Adrenal gland (tissue), 5 donors: ENCODE results near the gene RGS9.

Experiments used
- POLR2A ChIP-seq, 2 donors: fragments of 450-650 bp; IDR thresholded peaks; one replicate each; pipeline ENCODE4 v1.6.1; 2017; ENCODE audit warnings: antibody characterized with exemption in 2 of 2, mild to moderate bottlenecking in 2 of 2, moderate library complexity in 1 of 2
- TF ChIP-seq, protein P1 (sequence below), 6 experiments: fragments of 450-650 bp in 4 of 6; fragments of 200-600 bp in 2 of 6; sonication (generic) in 1 of 6; IDR thresholded peaks; 1 replicate in 5 of 6; 2 replicates in 1 of 6; pipeline versions ENCODE4 v1.5.1 to v1.8.0; 2016 to 2021; ENCODE audit warnings: antibody characterized with exemption in 6 of 6, mild to moderate bottlenecking in 2 of 6, moderate library complexity in 1 of 6
- donor health status: DM: no; HTN: no; CAD: no.

DNA sequence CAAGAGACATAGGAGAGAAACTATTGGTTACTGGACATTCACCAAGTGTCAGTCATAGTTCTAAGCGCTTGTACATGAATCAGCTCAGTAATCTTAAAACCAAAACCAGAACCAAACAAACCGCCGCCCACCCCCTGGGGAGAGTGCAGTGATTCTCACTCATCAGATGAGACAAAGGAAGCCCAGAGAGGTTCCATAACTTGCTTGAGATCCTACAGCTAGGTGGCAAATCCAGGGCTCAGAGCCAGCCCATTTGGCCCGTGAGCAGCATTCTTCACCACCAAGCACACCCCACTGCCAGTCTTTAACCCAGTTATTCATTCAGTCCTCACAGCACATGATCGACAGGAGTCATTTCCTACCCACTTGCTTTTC is 37.2 kb upstream of the RGS9 start:
- TF ChIP-seq, protein P1, sequence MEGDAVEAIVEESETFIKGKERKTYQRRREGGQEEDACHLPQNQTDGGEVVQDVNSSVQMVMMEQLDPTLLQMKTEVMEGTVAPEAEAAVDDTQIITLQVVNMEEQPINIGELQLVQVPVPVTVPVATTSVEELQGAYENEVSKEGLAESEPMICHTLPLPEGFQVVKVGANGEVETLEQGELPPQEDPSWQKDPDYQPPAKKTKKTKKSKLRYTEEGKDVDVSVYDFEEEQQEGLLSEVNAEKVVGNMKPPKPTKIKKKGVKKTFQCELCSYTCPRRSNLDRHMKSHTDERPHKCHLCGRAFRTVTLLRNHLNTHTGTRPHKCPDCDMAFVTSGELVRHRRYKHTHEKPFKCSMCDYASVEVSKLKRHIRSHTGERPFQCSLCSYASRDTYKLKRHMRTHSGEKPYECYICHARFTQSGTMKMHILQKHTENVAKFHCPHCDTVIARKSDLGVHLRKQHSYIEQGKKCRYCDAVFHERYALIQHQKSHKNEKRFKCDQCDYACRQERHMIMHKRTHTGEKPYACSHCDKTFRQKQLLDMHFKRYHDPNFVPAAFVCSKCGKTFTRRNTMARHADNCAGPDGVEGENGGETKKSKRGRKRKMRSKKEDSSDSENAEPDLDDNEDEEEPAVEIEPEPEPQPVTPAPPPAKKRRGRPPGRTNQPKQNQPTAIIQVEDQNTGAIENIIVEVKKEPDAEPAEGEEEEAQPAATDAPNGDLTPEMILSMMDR (IDR thresholded peaks at IDR 0.05), result no peak
- TF ChIP-seq POLR2A (IDR thresholded peaks at IDR 0.05), result no peak
